WTC11 (cell line): ENCODE data around the gene FDPS.
"Not testable (repeated sequence)": the region's sequence is repeated elsewhere in the genome, so short reads cannot be mapped to it uniquely, and the experiment has no call there.

Experiments
- CTCF ChIP-seq: fragments of 200-600 bp; IDR thresholded peaks from 2 replicates; pipeline ENCODE4 v1.8.0; 2022; ENCODE audit warnings: antibody characterized with exemption
- USF2 ChIP-seq: sonication (generic); formaldehyde crosslinking; IDR thresholded peaks from 2 replicates; pipeline ENCODE4 v1.8.1; 2023; ENCODE audit warnings: mild to moderate bottlenecking, missing genetic modification reagents, moderate library complexity
- ZNF232 ChIP-seq: sonication (generic); formaldehyde crosslinking; IDR thresholded peaks from 2 replicates; pipeline ENCODE4 v1.8.0; 2022; ENCODE audit warnings: mild to moderate bottlenecking, missing genetic modification reagents
- TF ChIP-seq, protein P1 (sequence below): sonication (generic); formaldehyde crosslinking; IDR thresholded peaks from 2 replicates; pipeline ENCODE4 v1.8.0; 2022; ENCODE audit warnings: mild to moderate bottlenecking, missing genetic modification reagents

- TF ChIP-seq CTCF; USF2 (CRISPR knock-in tag); ZNF232: not testable (repeated sequence)
- TF ChIP-seq, protein P1, sequence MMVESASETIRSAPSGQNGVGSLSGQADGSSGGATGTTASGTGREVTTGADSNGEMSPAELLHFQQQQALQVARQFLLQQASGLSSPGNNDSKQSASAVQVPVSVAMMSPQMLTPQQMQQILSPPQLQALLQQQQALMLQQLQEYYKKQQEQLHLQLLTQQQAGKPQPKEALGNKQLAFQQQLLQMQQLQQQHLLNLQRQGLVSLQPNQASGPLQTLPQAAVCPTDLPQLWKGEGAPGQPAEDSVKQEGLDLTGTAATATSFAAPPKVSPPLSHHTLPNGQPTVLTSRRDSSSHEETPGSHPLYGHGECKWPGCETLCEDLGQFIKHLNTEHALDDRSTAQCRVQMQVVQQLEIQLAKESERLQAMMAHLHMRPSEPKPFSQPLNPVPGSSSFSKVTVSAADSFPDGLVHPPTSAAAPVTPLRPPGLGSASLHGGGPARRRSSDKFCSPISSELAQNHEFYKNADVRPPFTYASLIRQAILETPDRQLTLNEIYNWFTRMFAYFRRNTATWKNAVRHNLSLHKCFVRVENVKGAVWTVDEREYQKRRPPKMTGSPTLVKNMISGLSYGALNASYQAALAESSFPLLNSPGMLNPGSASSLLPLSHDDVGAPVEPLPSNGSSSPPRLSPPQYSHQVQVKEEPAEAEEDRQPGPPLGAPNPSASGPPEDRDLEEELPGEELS (CRISPR knock-in tag) = not testable (repeated sequence)
Observed at GRCh38 chr1:155328856-155329255, 20.2 kb downstream of the FDPS start.
